NCI-H1105 (cell line): ENCODE measurements around the gene CCSER1.

ENCODE experiments used
- DNase-seq: peaks from one replicate; lab custom pipeline; 2025; lab: John Stamatoyannopoulos, UW

The CCSER1 gene

DNA sequence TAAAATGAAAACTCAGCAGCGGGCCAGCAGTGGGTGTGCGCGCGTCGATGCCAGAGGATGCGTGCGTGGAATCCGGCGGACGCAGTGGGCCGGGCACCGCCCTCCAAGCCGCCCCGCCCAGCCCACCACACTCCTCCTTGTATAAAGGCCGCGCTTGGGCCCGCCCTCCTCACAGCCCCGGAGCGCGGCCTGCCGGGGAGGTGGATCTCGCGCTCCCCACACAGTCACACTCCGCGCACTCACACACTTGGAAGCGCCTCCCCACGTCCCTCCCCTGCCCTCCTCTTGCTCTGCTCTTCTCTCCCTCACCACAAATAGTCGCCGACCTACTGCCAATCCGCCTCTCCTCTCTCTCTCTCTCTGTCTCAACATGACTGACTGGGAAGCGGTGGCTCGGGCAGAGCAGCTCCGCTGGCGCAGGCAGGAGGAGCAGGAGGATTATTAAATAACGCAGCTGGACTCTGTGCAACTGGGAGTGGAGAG lies at the start of gene CCSER1:
Gene CCSER1 (plus strand): TSS at position 172 of the 483 bp plus-strand sequence.
- no peak for DNase-seq

DNA sequence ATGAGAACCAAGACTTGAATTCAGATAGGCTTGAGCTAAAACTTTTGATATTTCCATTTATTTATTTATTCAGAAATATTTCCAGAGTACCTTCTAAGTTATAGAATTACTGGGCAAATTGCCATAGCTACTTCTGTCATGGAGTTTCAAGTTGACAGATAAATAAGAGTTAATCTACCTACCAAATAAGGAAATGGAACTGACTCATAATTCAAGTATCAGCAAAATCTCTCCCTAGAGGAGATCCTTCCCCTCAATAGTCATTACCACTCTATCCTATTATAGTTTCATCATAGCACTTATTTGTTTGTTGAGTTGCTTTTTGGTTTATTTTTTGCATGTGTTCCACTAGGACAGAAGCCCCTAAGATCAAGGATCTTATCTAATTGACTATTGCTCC lies 48.8 kb upstream of the CCSER1 start:
- DNase-seq, result no peak

DNA sequence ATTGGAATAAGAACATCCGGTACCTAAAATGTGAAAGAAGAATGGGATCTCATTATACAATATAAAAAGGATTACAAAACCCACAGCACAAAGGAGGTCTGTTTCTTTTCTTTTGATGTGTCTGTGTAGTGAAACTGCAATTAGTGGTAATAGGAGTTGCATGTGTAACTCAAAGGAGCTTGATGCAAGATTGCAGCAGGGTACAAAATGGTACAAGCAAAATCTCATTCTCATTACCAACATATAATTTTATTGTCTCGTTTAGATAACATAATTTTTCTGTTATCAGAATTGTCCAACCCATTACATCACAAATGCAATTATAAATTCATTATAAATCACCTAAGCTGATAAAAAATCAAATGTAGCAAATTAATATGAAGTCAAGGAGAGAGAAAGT lies 47.1 kb upstream of the CCSER1 start:
- no peak for DNase-seq

DNA sequence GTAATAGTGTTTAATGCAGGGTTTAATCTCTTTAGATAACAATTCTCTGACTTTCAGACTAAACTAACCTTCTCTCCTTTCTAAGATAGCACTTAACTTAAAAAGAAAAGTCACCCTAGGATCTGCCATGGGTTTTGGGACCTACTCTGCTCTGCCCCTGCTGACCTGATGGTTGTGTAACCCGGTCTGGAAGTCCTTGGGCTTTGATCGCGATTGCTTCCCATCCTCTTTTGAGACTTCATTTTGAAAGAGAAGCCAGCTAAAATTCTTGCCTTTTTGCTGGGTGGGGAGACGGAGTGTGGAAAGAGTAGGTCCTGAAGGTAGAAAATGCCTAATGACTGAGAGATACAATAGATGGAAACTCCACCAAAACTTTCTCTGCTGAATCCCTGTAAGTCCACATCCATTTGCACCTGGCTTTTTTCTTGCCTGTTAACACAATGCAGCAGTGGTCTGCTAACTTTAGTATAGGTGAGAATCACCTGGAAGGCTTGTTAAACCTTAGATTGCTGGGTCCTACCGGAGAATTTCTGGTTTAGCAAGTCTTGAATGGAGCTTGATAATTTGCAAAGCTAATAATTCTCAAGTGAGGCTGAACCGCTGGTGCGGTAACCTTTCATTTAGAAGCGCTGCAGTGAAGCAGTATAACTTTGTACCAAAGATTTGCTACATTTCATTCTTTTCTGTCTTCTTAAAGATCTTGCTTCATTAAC lies 45.6 kb upstream of the CCSER1 start:
- no peak for DNase-seq

DNA sequence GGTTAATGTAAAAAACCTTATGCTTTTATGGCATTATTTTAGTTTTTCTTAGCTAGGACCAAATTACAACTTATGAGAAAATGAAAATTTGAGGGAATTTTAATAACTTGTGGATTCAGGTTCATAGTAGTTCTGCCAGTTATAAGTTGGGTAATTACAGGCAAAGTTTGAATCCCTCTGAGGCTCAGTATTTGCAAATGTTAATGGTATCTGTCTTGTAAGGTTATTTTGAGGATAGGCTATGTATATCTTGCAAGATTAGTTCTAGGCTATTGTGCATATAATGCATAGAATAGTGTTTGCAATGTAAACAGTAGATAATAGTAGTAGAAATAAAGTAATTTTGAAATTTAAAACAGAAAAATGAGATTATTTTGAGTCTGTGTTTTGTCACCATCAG lies 44.7 kb upstream of the CCSER1 start:
- DNase-seq, result no peak

DNA sequence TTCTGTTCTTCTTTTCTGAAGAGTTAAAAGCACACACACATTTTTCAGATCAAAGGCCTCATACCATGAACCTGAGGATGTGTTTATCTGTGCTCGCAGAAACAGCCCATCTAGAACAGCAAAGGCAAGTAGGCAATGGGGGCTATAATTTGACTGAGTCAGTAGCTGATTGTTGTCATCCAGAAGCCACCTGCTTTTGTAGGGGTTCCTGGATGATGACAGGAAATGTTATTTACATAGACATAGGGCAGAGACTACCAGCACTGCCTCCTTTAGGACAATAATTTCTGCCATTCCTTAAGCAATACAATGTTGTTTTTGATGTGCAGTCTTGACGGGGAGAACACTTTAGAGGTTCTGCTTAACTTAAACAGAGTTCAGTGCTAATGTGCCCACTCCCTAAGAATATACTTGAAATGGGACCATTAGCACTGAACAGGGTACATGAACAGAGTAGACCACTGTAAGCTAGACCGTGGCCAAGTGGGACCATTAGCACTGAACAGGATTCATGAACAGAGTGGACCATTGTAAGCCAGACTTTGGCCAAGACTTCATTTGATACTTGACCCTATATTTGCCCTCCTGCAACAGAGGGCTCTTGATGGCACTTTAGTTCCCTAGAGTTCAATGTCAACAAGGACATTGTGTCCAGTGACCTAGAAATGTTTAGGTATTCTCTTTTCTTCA lies 42.8 kb upstream of the CCSER1 start:
- no peak for DNase-seq

DNA sequence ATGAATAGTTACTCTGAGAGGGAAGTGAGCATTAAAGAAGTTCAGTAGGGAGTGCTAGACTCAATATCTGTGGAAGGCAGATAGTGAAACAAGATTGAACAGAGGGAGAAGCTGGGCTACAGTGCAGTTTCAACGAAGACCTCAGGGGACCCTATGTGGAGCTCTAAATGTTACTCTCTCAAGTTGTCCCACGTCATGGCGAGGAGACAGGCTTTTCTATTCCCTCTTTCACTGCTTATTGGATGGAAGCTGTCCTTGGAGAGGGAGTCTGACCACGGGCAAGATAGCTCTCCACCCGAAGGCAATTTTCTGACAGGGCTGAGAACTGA lies 42.3 kb upstream of the CCSER1 start:
- DNase-seq, result no peak

DNA sequence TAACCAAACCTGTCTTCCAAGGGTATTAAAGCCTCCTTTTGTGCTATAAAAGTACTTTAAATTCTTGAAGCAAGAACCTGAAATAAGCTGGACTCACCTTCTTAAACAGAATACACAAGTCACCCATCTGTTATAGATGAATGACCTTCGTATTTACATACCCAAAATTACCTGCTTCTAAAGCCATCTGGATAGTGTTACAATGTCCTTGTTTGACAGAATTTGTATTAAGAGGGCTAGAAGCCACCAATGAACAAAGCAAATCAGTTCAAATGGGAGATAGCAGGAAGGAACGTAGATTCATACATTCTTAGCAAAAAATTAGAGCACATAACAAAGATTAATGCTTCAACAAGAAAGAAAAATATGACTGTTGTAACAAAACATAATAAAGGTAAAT lies 33.7 kb upstream of the CCSER1 start:
- no peak for DNase-seq

DNA sequence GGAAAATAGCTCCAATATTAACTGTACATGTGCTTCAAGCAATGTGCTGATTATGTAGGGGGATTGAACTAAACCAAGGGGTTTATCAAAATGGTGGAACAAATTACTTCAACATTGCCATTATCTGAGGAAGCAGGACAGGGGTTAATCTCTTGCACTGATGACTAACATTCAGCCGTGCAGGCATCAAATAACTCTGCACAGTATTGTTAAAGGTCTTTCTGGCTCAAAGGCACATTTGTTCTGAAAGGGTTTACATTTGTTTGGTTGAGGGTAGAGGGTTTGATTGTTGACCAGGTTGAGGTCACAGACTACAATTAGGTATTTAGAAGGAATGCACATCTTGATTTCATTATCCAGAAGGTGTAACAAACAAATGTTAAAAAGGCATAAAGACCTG lies 32.2 kb upstream of the CCSER1 start:
- DNase-seq, result no peak

DNA sequence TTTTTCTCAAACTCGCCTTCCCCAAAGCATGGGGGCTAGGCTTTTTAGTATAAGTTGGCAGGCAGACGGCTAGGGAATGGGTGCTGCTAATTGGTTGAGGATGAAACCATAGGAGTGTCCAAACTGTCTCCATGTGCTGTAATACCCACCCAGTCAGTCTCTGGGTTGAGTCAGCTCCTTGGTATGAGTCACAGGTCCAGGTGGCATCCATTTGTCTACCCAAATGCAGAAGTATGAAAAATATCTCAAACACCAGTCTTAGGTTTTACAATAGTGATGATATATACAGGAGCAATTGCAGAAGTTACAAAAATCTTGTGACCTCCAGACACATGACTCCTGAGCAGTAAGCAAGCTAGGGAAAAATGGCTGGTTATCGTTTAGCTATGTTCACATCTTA lies 27.4 kb upstream of the CCSER1 start:
- no peak for DNase-seq

DNA sequence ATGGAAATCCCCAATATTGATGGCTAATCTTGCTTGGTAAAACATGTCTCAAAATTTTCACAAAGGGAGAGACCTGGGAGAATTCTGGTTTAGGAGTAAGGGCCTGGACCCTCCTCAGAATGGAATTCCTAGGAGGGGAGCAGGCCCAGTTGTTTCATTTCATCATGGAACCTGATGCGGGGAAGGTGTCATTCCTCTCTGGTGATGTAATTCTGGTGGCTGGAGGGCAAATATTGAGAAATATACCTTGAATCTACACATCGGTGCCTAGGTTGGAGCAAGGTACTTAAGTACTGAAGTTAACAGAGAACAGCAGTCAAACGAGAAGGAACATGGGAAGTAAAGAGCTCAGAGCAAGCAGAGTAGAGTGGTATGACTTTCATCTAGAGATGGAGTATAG lies 23.2 kb upstream of the CCSER1 start:
- no peak for DNase-seq

DNA sequence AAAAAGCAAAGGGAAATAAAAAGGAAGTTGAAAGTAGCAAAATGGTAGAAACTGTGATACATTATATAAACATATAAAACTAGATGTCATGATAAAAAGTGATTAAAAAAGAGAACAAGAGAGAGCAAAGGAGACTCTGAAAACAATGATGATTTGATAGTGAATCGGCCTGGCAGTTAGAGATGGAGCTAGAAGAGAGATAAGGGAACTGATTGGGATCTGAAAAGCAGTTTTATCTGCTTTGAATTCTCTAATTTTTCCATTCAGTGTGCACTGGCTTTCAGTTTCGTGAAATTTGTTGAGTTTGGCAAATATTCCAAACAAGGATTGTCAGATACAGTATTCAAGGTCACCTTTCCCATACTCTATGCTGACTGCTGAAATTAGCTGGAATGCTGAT lies 21.9 kb upstream of the CCSER1 start:
- no peak for DNase-seq

DNA sequence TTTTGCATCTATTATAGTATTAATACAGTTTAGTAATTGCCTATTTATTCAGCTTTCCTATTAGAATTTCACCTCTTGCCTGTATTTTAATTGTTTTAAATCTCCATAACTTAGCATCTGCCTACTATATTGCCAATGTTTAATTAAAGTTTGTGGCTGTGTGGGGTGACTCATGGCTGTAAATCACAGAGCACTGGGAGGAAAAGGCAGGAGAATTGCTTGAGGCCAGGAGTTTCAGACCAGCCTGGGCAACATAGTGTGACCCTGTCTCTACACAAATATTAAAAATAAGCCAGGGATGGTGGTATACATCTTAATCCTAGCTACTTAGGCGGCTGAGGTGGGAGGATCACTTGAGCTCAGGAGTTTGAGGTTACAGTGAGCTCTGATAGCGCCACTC lies 14.5 kb upstream of the CCSER1 start:
- no peak for DNase-seq

DNA sequence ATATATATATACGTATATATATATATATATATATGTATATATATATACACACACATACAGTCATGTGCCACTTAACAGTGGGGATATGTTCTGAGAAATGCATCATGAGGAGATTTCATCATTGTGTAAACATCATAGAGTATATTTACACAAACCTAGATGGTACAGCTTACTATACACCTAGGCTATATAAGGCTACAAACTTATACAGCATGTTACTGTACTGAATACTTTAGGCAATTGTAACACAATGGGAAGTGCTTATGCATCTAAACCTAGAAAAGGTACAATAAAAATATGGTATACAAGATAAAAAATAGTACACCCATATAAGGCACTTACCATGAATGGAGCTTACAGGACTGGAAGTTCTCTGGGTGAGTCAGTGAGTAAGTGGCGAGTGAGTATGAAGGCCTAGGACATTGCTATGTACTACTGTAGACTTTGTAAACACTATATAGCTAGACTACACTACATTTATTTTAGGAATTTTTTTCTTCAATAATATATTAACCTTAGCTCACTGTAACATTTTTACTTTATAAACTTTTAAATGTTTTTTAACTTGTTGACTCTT lies 13.2 kb upstream of the CCSER1 start:
- no peak for DNase-seq

DNA sequence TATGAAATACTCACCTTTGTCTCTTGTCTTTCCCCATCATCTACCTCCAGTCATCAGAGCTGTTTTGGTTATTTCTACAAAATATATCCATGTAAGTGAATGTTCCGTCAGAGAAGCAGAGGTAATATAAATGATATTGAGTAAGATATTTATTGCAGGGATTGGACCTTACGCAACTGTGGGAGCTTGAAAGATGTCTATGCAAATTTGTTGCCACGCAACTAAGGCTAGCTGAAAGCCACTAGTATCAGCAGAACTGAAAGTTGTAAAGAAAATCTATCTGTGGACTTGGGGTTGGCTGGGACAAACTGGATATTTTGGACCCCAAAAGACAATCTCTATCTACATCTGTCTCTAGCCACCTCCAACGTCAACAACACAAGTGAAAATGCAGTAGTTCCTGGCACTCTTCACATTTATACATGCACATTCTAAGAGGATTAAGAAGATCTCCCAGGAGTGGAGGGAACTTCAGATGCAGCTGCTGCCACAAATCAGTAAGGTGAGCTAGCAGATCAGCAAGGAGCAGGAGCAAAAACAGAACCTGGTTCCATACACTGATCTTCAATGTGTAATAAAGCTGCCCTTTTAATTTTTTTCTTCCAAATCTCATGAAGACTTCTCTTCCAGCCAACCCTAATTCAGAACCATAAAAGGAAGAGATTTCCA lies 8.5 kb upstream of the CCSER1 start:
- no peak for DNase-seq

DNA sequence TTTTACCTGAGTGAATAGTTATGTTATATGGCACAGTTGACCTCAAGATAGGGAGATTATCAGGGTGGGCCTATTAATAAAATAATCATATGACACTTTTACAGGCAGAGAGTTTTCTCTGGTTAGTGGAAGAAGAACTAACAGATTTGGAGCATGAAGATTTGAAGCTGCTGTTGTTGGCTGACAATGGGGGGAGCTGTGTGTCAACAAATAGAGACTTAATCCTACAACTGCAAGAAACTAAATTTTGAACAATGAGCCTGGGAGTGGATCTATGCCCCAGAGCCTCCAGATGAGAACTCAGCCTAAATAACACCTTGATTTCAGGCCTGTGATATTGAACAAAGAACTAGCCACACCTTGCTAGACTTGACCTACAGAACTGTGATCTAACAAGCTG lies 7.2 kb upstream of the CCSER1 start:
- peak; percentile 4 for DNase-seq

DNA sequence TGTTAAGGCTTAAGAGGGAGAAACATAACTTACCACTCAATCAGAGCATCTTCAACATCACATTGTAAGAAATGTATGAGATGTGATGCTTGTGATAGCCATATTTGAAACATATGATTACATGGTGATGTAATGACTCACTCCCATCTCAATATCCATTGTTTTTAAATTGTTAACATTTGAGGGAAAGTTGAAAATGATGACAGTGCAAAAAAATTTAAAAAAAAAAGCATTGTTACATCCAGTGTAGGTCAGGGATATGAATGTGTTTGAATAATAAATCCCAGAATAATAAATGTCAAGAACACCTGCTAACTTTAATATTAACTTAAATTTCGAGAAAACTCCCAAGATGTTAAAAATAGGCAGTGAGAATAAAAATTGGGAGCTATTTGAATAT lies 6.4 kb upstream of the CCSER1 start:
- DNase-seq, result no peak

DNA sequence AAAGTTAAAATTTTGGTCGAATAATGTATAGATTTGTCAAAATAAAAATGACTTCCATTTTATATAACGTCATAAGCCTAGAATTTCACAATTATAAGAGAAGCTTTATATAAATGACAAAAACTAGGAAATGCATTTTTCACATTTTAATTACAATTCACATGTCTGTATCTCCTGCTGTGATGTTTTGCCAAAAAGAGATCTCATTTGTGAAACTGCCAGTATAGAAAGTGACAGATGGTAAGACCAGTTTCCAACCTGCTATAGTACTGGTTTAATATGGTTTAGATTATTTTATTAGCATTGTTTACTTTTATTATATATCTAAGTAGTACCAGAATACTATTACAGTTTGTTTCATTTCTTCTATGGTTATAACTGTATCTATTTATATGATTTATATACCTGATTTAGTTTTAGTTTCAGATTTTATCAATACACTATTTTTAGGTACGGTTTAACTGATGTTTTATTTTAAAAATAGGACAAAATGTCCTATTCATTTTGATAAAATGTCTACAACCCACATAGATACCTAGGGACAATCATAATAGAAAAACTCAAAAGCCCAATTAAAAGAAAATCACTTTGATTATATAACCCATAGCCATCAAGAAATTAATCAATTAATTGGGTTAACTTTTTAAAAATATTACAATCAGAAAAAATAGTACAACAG lies 5.4 kb upstream of the CCSER1 start:
- no peak for DNase-seq

DNA sequence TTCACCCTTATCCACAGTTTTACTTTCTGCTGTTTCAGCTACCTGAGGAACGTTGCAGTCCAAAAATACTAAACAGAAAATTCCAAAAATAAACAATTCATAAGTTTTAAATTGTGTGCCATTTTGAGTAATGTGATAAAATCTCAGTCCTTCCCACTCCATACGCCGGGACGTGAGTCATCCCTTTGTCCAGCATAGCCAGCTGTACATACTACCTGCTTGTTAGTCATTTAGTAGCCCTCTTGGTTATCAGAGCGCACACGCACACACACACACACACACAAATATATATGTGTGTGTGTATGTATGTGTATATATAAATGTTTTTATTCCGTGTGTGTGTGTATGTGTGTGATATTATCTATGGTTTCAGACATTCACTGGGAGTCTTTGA lies 4.8 kb upstream of the CCSER1 start:
- DNase-seq, result no peak

DNA sequence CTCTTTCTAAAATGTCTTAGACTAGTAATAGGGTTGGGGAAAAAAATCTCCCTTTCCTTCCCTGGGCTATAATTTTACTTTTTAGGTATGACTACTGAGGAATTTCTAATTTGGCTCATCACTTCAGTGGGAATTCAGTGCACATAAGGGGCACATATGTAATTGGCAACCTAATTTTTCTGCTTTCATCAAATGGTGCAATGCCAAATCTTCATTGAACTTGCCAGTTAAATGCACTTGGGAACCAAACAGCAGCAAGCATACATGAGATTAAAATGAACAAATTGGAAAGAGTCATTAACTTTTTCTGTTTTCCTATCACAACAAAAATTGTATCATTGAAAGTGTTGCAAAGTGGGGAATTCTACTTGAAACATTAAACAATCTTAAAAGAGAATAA lies 2.9 kb upstream of the CCSER1 start:
- no peak for DNase-seq

DNA sequence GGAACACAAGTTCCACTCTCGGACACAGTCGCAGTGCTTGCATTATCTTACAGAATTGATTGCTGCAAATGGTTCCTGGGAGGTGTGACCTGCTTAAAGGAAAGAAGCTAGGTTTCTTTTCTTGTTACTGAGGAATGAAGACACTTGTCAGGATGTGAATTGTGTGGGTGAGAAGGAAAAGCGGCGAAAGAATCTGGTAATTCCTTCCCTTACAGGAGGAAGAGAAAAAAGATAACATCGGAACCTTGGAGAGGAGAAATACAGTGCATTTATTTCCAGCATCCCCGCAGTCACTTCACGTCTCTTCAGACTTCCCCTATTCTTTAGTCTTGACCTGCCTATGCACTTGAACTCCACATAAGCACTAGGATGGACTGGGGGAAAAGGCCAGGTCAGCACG lies 389 bp upstream of the CCSER1 start:
- no peak for DNase-seq

DNA sequence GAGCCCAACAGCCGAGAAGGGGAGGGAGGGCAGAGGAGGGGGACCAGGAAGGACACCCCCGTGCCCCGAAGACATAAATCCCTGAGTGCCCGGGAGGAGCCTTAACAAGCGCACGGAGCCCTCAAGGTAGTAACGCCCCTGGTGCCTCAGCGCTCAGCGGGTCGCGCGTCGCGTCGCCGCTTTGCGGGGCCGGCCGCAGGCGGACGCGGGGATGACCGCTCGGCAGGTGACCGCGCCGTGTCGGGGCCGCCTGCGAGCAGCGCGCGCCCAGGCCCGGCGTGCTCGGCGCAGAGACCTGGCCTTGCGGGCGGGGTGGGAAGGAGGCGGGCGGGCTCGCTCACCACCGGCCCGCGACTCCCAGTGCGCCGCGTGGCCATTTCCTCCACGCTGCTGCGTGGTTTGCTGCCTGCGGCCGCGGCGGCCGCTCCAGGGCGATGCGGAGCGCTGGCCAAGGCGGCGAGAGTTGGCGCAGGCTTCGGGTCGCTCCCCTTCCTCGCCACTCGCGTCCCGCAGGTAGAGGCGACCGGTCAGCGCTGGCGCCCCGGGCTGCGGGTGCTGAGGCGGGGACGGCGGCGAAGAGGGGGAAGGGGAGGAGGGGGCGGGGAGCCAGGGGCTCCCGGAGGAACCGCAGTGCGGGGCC lies 632 bp downstream of the CCSER1 start:
- no peak for DNase-seq
